Subcutaneous abdominal adipose tissue (tissue), 5 donors: ENCODE results near the gene METRN.

Experiments
- H3K27ac ChIP-seq: one replicate; pipeline ENCODE4 v1.7.0; 2013; ENCODE audit warnings: low read depth, mild to moderate bottlenecking, inconsistent platforms, low read length, moderate library complexity
- H3K27me3 ChIP-seq, 5 donors: one replicate each; pipeline ENCODE4 v1.7.0; 2013; ENCODE audit warnings: low read length in 5 of 5, inconsistent platforms in 1 of 5; ENCODE audit not compliant: control insufficient read depth in 5 of 5, insufficient read depth in 4 of 5
- H3K36me3 ChIP-seq, 5 donors: one replicate each; pipeline ENCODE4 v1.7.0; 2013; ENCODE audit warnings: low read length in 5 of 5; ENCODE audit not compliant: control insufficient read depth in 5 of 5, insufficient read depth in 5 of 5
- H3K4me1 ChIP-seq, 5 donors: one replicate each; pipeline ENCODE4 v1.7.0; 2013; ENCODE audit warnings: low read length in 5 of 5, mild to moderate bottlenecking in 3 of 5, moderate library complexity in 1 of 5; ENCODE audit not compliant: control insufficient read depth in 5 of 5, insufficient read depth in 5 of 5
- H3K4me3 ChIP-seq, 5 donors: one replicate each; pipeline ENCODE4 v1.7.0; 2013; ENCODE audit warnings: low read length in 5 of 5, low read depth in 1 of 5
- H3K9ac ChIP-seq, 5 donors: one replicate each; pipeline ENCODE4 v1.7.0; 2013; ENCODE audit warnings: low read length in 5 of 5, mild to moderate bottlenecking in 4 of 5, moderate library complexity in 3 of 5
- H3K9me3 ChIP-seq, 5 donors: one replicate each; pipeline ENCODE4 v1.7.0; 2013; ENCODE audit warnings: low read length in 5 of 5; ENCODE audit not compliant: control insufficient read depth in 5 of 5
- donor health status: healthy.
- donor health status: healthy.
- donor health status: healthy.
- donor health status: healthy.
- donor health status: healthy.

METRN gene

GRCh38 chr16:728131-728889, 13.4 kb downstream of the METRN start:
- H3K4me3 ChIP-seq: peak overlapping the region in 4 of 5 donors; percentile 11 to 60 (median 47)
- H3K4me1 ChIP-seq: peaks cover 0 to 22% (median 19%) of the 10 kb centered on the region in 5 donors
- no peak overlapping the region for H3K9ac ChIP-seq
- no peaks in the 10 kb centered on the region for H3K9me3 ChIP-seq
- peaks cover 0 to 35% (median 16%) of the 10 kb centered on the region in 5 donors for H3K36me3 ChIP-seq
- no peak overlapping the region for H3K27ac ChIP-seq
- peaks cover 20 to 31% (median 27%) of the 10 kb centered on the region in 5 donors for H3K27me3 ChIP-seq

- peaks cover 0 to 43% (median 24%) of the 10 kb centered on the region in 5 donors for H3K36me3 ChIP-seq
- H3K9me3 ChIP-seq: no peaks in the 10 kb centered on the region
- no peak overlapping the region for H3K27ac ChIP-seq
- no peak overlapping the region for H3K4me3 ChIP-seq
- H3K9ac ChIP-seq: no peak overlapping the region
- H3K27me3 ChIP-seq: peaks cover 20 to 31% (median 27%) of the 10 kb centered on the region in 5 donors
- H3K4me1 ChIP-seq: peaks cover 0 to 22% (median 19%) of the 10 kb centered on the region in 5 donors
Observed at GRCh38 chr16:728890-729744, 14.2 kb downstream of the METRN start.

- Histone ChIP-seq H3K9me3 (no peaks in the 10 kb centered on the region), H3K4me3 (no peak overlapping the region), H3K27me3 (peaks cover 19 to 27% (median 25%) of the 10 kb centered on the region in 5 donors), H3K36me3 (peaks cover 0 to 52% (median 33%) of the 10 kb centered on the region in 5 donors), H3K27ac (no peak overlapping the region), H3K9ac (no peak overlapping the region), H3K4me1 (peaks cover 0 to 22% (median 19%) of the 10 kb centered on the region in 5 donors)
Observed at GRCh38 chr16:729768-730665, 15.1 kb downstream of the METRN start.

- H3K4me3 ChIP-seq: no peak overlapping the region
- H3K27ac ChIP-seq: no peak overlapping the region
- H3K9ac ChIP-seq: no peak overlapping the region
- H3K27me3 ChIP-seq: peaks cover 11 to 18% (median 18%) of the 10 kb centered on the region in 5 donors
- H3K36me3 ChIP-seq: peaks cover 0 to 61% (median 41%) of the 10 kb centered on the region in 5 donors
- H3K4me1 ChIP-seq: peaks cover 0 to 21% (median 19%) of the 10 kb centered on the region in 5 donors
- no peaks in the 10 kb centered on the region for H3K9me3 ChIP-seq
Observed at GRCh38 chr16:730666-731509, 16.0 kb downstream of the METRN start.

GRCh38 chr16:732332-732731, 17.4 kb downstream of the METRN start:
- peaks cover 0 to 12% (median 9%) of the 10 kb centered on the region in 5 donors for H3K4me1 ChIP-seq
- no peak overlapping the region for H3K4me3 ChIP-seq
- H3K27me3 ChIP-seq: peaks cover 3 to 8% (median 8%) of the 10 kb centered on the region in 5 donors
- no peaks in the 10 kb centered on the region for H3K9me3 ChIP-seq
- H3K27ac ChIP-seq: no peak overlapping the region
- peaks cover 0 to 75% (median 55%) of the 10 kb centered on the region in 5 donors for H3K36me3 ChIP-seq
- no peak overlapping the region for H3K9ac ChIP-seq

- peaks cover 0 to 81% (median 60%) of the 10 kb centered on the region in 5 donors for H3K36me3 ChIP-seq
- no peak overlapping the region for H3K9ac ChIP-seq
- no peak overlapping the region for H3K27ac ChIP-seq
- H3K4me3 ChIP-seq: no peak overlapping the region
- no peaks in the 10 kb centered on the region for H3K9me3 ChIP-seq
- peaks cover 0 to 6% (median 4%) of the 10 kb centered on the region in 5 donors for H3K4me1 ChIP-seq
- H3K27me3 ChIP-seq: peaks cover 3 to 5% (median 3%) of the 10 kb centered on the region in 5 donors
Observed at GRCh38 chr16:732936-733335, 18.0 kb downstream of the METRN start.

- H3K27ac ChIP-seq: no peak overlapping the region
Observed at GRCh38 chr16:733382-734207, 18.7 kb downstream of the METRN start.

GRCh38 chr16:734208-734980, 19.5 kb downstream of the METRN start:
- no peak overlapping the region for H3K4me3 ChIP-seq
- H3K27me3 ChIP-seq: no peaks in the 10 kb centered on the region
- H3K9ac ChIP-seq: no peak overlapping the region
- peaks cover 0 to 1% (median under 1%) of the 10 kb centered on the region in 5 donors for H3K4me1 ChIP-seq
- no peaks in the 10 kb centered on the region for H3K9me3 ChIP-seq
- H3K27ac ChIP-seq: no peak overlapping the region
- peaks cover 0 to 84% (median 61%) of the 10 kb centered on the region in 5 donors for H3K36me3 ChIP-seq

More at GRCh38 chr16:733382-734207, 18.7 kb downstream of the METRN start:
- Histone ChIP-seq H3K4me1 (peaks cover 0 to 1% (median 1%) of the 10 kb centered on the region in 5 donors), H3K36me3 (peaks cover 0 to 84% (median 61%) of the 10 kb centered on the region in 5 donors), H3K27me3 (peaks cover under 1 to 3% (median 1%) of the 10 kb centered on the region in 5 donors), H3K9me3 (no peaks in the 10 kb centered on the region), H3K9ac (no peak overlapping the region), H3K4me3 (no peak overlapping the region)
